G401 (cell line): Measurements from ENCODE around the gene EIF5A2. TPM values are rescaled to one million over a fixed set of nuclear protein-coding genes. Genes with fewer than 3 reads are reported as not detected.
"Not testable (repeated sequence)": the region's sequence is repeated elsewhere in the genome, so short reads cannot be mapped to it uniquely, and the experiment has no call there.

ENCODE experiments used
- DNase-seq: peaks from one replicate; pipeline ENCODE4 v3.0.0-alpha.2; 2015; ENCODE audit warnings: low spot score
- in situ Hi-C: cut with HindIII; loops from 2 replicates; pipeline ENCODE4 v1.10.0; 2016; ENCODE audit warnings: low sequenced_read_pairs, mixed read lengths
- total RNA-seq: library from RNA; depleted of rRNA; stranded (reverse); fragments of >200 nt; shearing (Covaris generic); gene quantifications from 2 replicates; pipeline ENCODE4 v1.2.3, GENCODE V29; 2014

Gene EIF5A2
- total RNA-seq, 1 experiment from 2014 or later = 15.6 TPM

DNA sequence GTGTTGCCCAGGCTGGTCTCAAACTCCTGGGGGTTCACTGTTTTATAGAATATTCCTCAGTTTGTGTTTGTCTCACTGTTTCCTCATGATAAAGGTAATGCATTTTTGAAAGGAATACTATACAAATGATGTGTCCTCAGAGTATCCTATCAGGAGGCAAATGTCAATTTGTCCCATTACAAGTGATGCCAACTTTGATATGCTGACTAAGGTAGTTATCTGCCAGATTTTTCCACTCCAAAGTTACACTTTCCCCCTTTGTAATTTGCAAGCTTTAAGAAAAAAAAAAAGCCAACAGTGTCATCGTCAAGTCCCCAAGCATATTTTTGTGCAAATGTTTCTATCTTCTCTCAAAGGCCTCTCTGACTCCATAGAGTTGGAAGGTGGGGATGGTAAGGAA is 9.0 kb downstream of the EIF5A2 start:
- DNase-seq = no peak
- in situ Hi-C loops = no loop called here

DNA sequence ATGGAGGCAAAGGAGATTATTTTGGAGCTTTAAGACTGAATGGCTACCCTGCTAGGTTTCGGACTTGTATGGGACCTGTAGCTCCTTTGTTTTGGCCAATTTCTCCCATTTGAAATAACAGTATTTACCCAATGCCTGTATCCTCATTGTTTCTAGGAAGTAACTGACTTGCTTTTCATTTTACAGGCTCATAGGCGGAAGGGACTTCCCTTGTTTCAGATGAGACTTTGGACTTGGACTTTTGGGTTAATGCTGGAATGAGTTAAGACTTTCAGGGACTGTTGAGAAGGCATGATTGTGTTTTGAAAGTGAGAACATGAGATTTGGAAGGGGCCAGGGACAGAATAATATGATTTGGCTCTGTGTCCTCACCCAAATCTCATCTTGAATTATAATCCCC is 10.5 kb downstream of the EIF5A2 start:
- in situ Hi-C loops = no loop called here
- no peak for DNase-seq

DNA sequence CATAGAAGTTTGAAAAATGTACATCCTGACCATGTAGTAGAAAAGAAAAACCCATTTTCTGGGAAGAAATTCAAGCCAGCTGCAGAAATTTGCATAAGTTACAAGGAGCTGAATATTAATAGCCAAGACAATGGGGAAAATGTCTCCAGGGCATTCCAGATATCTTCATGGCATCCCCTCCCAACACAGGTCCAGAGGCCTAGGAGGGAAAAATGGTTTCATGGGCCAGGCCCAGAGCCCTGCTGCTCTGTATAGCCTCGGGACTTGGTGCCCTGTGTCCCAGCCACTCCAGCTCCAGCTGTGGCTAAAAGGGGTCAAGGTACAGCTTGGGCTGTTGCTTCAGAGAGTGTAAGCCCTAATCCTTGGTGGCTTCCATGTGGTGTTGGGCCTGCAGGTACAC is 11.2 kb downstream of the EIF5A2 start:
- in situ Hi-C loops, DNase-seq: not testable (repeated sequence)

DNA sequence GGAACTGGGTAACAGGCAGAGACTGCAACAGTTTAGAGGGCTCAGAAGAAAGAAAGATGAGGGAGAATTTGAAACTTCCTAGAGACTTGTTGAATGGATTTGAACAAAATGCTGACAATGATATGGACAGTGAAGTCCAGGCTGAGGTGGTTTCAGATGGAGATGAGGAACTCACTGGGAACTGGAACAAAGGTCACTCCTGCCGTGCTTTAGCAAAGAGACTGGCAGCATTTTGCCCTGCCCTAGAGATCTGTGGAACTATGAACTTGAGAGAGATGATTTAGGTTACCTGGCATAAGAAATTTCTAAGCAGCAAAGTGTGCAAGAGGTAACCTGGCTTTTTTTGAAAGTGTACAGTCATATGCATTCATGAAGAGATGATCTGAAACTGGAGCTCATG is 11.7 kb downstream of the EIF5A2 start:
- in situ Hi-C loops = no loop called here
- DNase-seq = no peak

DNA sequence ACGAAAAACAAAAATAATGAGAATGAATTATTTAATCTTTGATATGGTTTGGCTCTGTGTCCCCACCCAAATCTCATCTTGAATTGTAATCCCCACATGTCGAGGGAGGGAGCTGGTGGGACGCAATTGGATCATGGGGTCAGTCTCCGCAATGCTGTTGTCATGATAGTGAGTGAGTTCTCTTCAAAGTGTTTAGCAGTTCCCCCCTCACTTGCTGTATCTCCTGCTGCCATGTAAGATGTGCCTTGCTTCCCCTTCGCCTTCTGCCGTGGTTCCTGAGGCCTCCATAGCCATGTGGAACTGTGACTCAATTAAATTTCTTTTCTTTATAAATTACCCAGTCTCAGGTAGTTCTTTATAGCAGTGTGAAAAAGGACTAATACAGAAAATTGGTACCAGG is 12.1 kb downstream of the EIF5A2 start:
- in situ Hi-C loops, DNase-seq: not testable (repeated sequence)

DNA sequence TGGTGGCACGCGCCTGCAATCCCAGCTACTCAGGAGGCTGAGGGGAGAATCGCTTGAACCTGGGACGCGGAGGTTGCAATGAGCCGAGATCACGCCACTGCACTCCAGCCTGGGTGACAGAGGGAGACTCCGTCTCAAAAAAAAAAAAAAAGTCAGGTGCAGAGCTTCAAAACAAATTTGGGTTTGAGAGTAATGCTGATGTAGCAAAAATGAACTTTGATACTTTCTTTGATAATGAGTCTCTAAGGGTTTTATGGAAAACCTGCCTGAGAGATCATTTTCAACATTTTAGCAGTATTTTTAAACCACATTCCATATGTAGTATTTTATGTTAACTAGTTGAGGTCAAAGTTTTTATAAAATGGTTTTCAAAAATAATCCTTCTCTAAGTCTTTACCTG is 14.5 kb downstream of the EIF5A2 start:
- in situ Hi-C loops = no loop called here
- DNase-seq = no peak

DNA sequence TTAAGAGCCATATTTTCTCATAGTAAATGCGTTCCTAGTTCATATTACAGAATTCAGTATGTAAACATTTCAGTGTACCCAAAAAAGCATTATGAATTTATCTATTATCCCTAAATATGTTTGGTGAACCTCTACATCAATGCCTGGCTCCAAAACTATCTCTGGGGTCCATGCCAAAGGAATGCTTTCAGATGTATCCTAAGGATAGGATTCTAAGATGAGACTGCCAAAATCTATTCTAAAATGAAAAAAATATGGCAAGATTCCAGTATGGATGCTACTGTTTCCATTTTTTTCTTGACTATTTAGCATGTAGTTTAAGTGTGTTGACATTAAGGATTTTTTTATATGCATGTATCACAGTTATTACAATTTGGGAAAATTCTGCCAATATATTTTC is 18.8 kb downstream of the EIF5A2 start:
- no peak for DNase-seq
- in situ Hi-C loops = no loop called here

DNA sequence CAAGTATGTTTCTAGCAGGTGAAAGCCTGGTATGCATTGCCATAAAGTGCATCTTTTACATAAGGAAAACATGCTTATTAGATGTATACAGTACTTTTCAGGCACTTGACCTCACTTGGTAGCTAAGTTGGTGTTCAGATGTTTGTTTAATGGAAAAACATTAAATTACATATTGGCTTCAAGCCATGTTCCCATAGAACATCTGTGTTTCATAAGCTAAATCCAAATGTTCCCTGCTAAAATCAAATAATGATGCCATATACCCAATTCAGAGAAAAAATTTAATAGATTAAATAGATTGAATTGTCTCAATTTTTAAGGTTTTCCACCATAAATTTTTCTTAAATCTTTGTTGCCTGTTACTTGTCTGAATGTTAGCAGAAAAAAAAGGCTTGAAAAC is 19.3 kb downstream of the EIF5A2 start:
- in situ Hi-C loops = no loop called here
- no peak for DNase-seq

DNA sequence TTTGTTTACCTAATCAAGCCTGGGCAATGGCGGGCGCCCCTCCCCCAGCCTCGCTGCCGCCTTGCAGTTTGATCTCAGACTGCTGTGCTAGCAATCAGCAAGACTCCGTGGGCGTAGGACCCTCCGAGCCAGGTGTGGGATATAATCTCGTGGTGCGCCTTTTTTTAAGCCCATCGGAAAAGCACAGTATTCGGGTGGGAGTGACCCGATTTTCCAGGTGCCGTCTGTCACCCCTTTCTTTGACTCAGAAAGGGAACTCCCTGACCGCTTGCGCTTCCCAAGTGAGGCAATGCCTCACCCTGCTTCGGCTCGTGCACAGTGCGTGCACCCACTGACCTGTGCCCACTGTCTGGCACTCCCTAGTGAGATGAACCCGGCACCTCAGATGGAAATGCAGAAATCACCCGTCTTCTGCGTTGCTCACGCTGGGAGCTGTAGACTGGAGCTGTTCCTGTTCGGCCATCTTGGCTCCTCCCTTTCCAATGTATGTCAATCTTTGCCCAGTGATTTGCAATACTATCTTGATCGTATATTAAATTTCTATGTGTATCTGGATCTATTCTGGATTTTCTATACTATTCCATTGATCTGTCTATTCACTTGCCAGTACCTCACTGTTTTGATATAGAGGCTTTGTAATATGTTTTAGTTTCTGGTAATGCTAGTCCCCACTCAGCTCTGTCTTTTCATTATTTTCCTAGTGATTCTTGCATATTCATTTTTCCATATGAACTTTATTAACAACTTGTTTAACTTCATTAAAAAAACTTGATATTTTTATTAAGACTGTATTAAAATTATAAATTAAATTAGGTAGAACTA is 24.1 kb downstream of the EIF5A2 start:
- DNase-seq, in situ Hi-C loops: not testable (repeated sequence)

DNA sequence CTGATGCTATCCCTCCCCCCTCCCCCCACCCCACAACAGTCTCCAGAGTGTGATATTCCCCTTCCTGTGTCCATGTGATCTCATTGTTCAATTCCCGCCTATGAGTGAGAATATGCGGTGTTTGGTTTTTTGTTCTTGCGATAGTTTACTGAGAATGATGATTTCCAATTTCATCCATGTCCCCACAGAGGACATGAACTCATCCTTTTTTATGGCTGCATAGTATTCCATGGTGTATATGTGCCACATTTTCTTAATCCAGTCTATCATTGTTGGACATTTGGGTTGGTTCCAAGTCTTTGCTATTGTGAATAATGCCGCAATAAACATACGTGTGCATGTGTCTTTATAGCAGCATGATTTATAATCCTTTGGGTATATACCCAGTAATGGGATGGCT is 29.7 kb downstream of the EIF5A2 start:
- in situ Hi-C loops, DNase-seq: not testable (repeated sequence)

DNA sequence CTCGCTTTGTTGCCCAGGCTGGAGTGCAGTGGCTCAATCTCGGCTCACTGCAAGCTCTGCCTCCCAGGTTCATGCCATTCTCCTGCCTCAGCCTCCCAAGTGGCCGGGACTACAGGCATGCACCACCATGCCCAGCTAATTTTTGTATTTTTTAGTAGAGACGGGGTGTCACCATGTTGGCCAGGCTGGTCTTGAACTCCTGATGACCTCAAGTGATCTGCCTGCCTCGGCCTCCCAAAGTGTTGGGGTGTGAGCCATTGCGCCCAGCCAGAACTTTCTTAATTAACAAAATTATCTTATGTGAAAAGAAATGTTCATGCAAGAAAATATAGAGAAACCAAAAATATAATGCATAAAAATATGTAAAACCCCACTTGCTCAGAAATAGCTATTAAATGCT is 31.1 kb downstream of the EIF5A2 start:
- DNase-seq, in situ Hi-C loops: not testable (repeated sequence)

DNA sequence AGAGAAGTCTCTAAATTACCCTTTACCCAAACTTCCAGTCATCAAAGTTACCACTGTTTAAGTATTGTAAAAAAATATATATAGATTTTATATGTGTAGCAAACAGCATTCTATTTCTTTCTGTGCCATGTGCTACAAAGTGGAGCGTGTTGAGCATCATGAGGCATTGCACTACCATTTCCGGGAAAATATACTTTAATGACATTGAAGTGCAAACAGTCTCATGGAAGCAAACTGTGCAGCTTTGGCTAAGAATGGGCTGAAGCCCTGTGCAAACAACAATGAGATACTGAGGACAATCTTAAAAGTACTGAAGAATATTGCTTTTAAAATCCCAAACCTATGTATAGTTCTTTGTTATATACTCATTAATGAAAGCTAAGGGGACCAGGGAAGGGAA is 31.9 kb downstream of the EIF5A2 start:
- no peak for DNase-seq
- in situ Hi-C loops = no loop called here

DNA sequence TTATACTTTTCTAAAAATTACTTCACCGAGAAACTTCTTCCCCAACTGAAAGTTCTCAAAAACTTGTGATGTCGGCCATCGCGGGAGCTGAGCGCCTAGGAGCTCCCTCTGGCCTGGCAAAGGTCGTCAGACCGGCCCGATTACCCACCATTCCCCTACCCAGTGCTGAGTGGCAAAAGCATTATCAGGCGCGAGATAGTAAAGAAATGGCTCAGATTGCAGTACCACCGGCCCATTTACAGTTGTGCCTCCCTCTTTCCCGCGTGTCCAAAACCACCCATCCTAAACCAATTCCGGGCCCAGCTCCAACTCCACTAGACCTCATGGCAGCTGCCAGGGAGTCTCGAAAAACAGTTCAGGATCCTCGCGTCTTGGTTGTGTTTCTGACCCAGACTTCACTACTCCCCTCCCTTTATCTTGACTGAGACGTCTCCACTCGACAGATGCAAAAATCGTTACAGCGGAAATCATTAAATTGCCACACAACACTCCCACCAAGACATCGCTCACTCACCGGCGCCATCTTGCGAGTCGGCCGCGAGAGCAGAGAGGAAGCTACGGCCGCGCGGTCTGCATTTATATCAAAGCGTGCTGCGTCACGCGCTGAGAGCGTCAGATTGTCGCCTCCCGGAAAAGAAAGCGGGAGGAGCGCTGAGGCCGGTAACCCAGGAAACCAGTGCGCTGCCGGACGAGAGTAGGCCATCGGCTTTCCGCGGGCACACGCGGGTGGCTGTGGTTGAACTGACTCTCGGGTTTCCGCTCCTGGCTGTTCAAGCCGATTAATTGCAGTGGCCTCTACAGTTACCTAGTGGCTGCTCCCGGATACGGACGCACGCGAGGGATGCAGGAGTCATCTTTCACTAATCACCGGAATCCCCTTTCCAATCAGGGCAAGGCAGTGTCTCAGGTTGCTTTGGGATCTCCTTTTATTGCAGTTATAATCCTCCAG is 38.5 kb downstream of the EIF5A2 start, which contains the start of gene RPL22L1:
Gene RPL22L1, minus strand, starts transcription at position 551 of the 949 bp plus-strand sequence. Its CDS starts 28 bp downstream, at position 523.
- in situ Hi-C loops = no loop called here
- DNase-seq = peak; percentile 96

DNA sequence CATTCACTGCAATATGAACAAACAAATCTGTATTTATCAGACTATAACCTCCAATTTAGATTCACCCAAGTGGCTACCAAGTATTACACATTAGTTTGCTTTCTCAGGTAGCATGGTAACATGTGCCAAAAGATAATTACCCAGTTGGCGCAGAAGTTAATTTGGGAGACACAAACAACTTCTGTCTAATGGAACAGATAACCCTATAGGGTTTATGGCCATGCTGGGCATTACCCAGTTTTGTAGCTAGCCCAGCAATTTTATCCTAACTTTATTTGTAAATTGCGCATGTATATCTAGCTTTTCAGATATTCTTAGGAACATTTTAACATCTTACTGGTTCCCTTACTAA is 39.2 kb downstream of the EIF5A2 start:
- DNase-seq = no peak
- in situ Hi-C loops = no loop called here

DNA sequence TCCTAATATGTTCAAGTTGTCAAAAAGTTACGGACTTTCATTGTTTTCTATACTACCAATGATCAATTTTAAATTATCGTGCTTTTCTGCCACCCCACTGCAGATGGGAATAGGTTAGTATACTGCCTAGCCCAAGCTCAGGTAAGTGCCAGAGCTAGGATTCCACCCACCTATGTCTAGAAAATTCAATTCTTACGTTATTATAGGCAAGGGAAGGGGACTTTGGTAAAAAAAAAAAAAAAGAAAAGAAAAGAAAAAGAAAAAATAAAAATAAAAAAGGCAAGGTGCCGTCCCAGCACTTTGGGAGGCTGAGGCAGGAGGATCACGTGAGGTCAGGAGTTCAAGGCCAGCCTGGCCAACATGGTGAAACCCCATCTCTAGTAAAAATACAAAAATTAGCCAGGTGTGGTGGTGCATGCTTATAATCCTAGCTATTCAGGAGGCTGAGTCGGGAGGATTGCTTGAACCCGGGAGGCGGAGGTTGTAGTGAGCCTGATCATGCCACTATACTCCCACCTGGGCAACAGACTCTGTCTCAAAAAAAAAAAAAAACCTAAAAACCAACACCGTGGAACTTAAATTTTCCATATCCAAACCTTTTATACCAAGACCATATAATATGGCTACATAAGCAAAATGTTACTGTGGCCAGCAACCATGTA is 39.7 kb downstream of the EIF5A2 start:
- in situ Hi-C loops = no loop called here
- no peak for DNase-seq

DNA sequence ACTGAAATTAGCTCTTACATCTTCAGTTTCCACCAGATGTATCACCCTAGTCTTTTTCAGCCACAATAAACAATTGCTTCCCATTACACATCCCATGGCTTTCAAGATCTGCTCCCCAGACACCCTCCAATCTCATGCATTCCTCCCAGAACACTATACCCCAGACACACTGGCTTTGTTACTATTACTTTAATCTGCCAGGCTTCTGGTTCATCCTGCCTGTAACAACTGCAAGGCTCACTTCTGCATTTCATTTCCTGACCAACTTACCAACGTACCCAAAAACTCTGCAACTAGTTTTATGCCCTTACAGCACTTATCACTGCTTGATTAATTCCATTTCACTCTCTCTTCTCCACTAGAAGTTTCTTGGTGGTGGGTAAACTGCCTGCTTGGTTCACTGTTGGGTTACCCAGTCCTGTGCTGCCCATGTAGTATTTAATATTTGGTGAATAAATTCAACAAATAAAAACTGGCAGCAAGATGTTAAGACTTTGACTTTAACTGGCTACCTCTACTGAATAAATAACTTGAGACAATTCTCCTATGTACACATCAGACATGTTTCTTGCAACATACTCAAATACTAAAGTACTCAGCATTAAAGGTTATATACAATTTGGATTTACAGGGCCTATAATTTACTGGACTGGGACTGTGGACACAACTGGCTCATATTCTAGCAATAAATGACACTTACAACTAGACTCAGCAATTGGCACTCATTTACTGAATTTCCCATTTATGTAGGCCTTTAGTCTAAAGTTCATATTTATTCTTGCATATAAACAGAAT is 41.1 kb downstream of the EIF5A2 start:
- in situ Hi-C loops = no loop called here
- DNase-seq = no peak

DNA sequence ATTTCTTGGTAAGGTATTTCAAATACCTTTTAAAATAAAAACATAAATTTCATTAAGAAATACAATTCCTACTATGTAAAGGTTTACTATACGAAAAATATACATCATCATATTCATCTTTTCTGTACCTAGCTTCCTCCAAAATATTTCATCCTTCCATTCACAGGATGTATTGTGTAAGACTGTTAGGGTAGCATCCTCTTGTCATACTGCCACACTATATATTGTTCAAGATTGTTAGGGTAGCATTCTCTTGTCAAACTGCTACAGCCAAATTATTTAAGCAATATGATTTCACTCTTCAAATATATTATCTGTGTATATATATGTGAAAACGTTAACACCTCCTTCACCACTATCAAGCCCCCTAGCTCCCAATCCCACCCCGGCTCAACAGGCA is 41.9 kb downstream of the EIF5A2 start:
- no peak for DNase-seq
- in situ Hi-C loops = no loop called here

DNA sequence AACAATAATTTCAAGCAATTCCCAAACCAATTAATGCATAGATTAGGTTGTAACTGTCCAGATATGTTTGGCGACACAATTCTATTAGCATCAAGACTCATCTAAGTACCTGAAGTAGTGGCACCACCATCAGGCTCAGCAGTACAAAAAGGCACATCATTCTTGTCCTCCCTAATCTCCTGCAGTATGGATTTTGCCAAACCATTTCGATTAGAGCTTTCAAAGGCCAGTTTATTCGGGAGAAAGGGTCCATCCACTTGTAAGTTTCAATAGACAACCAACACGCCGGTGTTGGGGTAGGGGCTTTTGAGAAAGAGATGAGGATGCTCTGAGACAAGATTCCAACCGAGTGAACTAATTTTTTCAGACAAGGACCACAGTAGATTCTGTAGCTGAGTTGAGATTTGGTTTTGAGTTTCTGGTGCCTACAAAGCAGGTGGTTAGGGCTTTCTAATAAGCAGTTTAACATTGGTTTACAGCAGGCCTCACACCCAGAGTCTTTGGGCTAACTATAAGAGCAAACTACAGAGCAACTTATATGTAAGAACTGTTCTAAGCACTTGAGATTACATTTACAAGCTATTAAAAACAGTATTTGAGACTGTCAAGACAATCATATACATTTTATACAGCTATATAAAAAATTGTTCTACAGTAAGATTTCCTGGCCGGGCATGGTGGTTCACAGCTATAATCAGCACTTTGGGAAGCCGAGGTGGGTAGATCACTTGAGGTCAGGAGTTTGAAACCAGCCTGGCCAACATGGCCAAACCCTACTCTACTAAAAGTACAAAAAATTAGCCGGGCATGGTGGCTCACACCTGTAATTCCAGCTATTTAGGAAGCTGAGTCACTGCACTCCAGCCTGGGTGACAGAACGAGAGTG is 43.0 kb downstream of the EIF5A2 start:
- DNase-seq = no peak
- in situ Hi-C loops = no loop called here
